Activated CD4-positive, alpha-beta T cell treated with anti-CD3 and anti-CD28 coated beads, Interleukin-2, Interleukin-6, amounts not matched to agents 100 ng/mL and 50 ng/mL, durations not matched to agents 16 hours and 8 hours (primary cell): Measurements from ENCODE around the gene UMPS.

Source experiments
- DNase-seq: peaks from one replicate; pipeline ENCODE4 v3.0.0-alpha.2; 2020

UMPS gene

GRCh38 chr3:124764746-124765145 lies 34.5 kb downstream of the UMPS start:
- no peak for DNase-seq

- no peak for DNase-seq
These were observed 35.1 kb downstream of the UMPS start for GRCh38 chr3:124765197-124765840.

GRCh38 chr3:124766113-124767095 lies 36.2 kb downstream of the UMPS start:
- DNase-seq = no peak

- DNase-seq = no peak
These were observed 37.0 kb downstream of the UMPS start for GRCh38 chr3:124767264-124767663.

- no peak for DNase-seq
These were observed 37.4 kb downstream of the UMPS start for GRCh38 chr3:124767691-124768090.

GRCh38 chr3:124768812-124769211 lies 38.6 kb downstream of the UMPS start:
- peak; percentile 31 for DNase-seq

GRCh38 chr3:124769462-124769861 lies 39.2 kb downstream of the UMPS start:
- DNase-seq = no peak

GRCh38 chr3:124770336-124771082 lies 40.3 kb downstream of the UMPS start:
- DNase-seq = no peak

- no peak for DNase-seq
These were observed 40.8 kb downstream of the UMPS start for GRCh38 chr3:124771083-124771445.

- DNase-seq = no peak
These were observed 42.0 kb downstream of the UMPS start for GRCh38 chr3:124772081-124772831.

GRCh38 chr3:124773351-124774326 lies 43.4 kb downstream of the UMPS start:
- no peak for DNase-seq

- DNase-seq = no peak
These were observed 44.1 kb downstream of the UMPS start for GRCh38 chr3:124774327-124774718.

- DNase-seq = no peak
These were observed 44.7 kb downstream of the UMPS start for GRCh38 chr3:124774841-124775402.

- no peak for DNase-seq
These were observed 45.6 kb downstream of the UMPS start for GRCh38 chr3:124775877-124776276.

- no peak for DNase-seq
These were observed 46.6 kb downstream of the UMPS start for GRCh38 chr3:124776856-124777255.

- no peak for DNase-seq
These were observed 47.7 kb downstream of the UMPS start for GRCh38 chr3:124777762-124778470.

GRCh38 chr3:124779116-124779515 lies 48.9 kb downstream of the UMPS start:
- no peak for DNase-seq

GRCh38 chr3:124779751-124780191 lies 49.5 kb downstream of the UMPS start:
- no peak for DNase-seq

- DNase-seq = no peak
These were observed 50.1 kb downstream of the UMPS start for GRCh38 chr3:124780356-124780755.

GRCh38 chr3:124780761-124781475 lies 50.7 kb downstream of the UMPS start:
- no peak for DNase-seq
